ENCODE measurements around the gene SLC35F1.

The SLC35F1 gene

GRCh38 chr6:118294906-118295305 lies 387.8 kb downstream of the SLC35F1 start:
- Histone ChIP-seq H3K9me3 (ENCODE audit: control insufficient read depth, insufficient read depth, low read depth, low read length) (no peaks in the 10 kb centered on the region), H3K4me3 (ENCODE audit: low read depth, low read length) (no peak overlapping the region), H3K4me1 (ENCODE audit: control insufficient read depth, insufficient read depth, low read length) (no peaks in the 10 kb centered on the region; the same call in 1 of the 2 replicates), H3K36me3 (ENCODE audit: control insufficient read depth in 2 of 2, insufficient read depth in 1 of 2, low read length in 2 of 2) (no peaks in the 10 kb centered on the region), H3K27ac (ENCODE audit: extremely low read depth, low read depth, low read length) (no peak overlapping the region)
- CTCF ChIA-PET = interaction anchor here (0.6 to 0.7 kb wide), 2 partner anchors 153 to 1555 kb away, joined by 3 read pairs; no protein-coding TSS in a partner anchor
- no peak for TF ChIP-seq ZNF843 (tag by site-specific recombination; IDR thresholded peaks at IDR 0.05)
- no peak for TF ChIP-seq ZNF121 (tag by site-specific recombination; IDR thresholded peaks at IDR 0.05)
- no peak for TF ChIP-seq GLI4 (tag by site-specific recombination; IDR thresholded peaks at IDR 0.05)
- no peak for TF ChIP-seq ZNF776 (tag by site-specific recombination; IDR thresholded peaks at IDR 0.05; ENCODE audit: borderline replicate concordance)
- TF ChIP-seq IKZF3 (tag by site-specific recombination; IDR thresholded peaks at IDR 0.05) = no peak
- TF ChIP-seq ZNF747 (tag by site-specific recombination; IDR thresholded peaks at IDR 0.05) = no peak
- no peak for TF ChIP-seq ZBTB20 (tag by site-specific recombination; IDR thresholded peaks at IDR 0.05)
- no peak for TF ChIP-seq ZNF433 (tag by site-specific recombination; IDR thresholded peaks at IDR 0.05; ENCODE audit: low read depth)
- no peak for TF ChIP-seq ZNF292 (tag by site-specific recombination; IDR thresholded peaks at IDR 0.05; ENCODE audit: borderline replicate concordance, low read depth)
- no peak for TF ChIP-seq ZNF23 (tag by site-specific recombination; IDR thresholded peaks at IDR 0.05; ENCODE audit: borderline replicate concordance)
- TF ChIP-seq ZNF501 (tag by site-specific recombination; IDR thresholded peaks at IDR 0.05) = no peak
- TF ChIP-seq ZNF169 (tag by site-specific recombination; IDR thresholded peaks at IDR 0.05) = no peak
- no peak for TF ChIP-seq ZBTB17 (tag by site-specific recombination; IDR thresholded peaks at IDR 0.05)
- POLR2A ChIA-PET = no interaction called here

DNA sequence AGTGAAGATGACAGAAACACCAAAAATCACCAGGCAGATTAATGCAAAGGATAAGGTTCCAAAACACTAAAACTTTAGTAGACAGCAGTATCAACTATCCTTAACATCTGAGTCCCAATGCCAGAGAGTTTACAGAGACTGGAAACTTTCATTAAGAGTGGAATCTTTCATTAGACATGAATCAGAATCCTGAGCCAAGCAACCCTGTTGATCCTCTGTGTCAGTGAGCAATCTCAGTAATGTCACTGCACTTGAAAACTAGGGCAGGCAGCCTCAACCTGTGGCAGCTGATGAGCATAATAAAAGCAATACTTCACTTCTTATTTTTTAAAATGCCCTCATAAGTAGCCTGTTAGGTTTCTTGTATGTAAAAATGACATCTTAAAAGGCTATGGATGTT lies 388.3 kb downstream of the SLC35F1 start:
- H3K4me3 ChIP-seq (ENCODE audit: low read depth, low read length) = no peak overlapping the region
- no peaks in the 10 kb centered on the region; the same call in 1 of the 2 replicates for H3K4me1 ChIP-seq (ENCODE audit: control insufficient read depth, insufficient read depth, low read length)
- ChIA-PET POLR2A (no interaction called here), CTCF (interaction anchor here (0.7 to 1.3 kb wide), 2 partner anchors 11 to 152 kb away, joined by 3 to 10 read pairs; no protein-coding TSS in a partner anchor)
- no peaks in the 10 kb centered on the region for H3K9me3 ChIP-seq (ENCODE audit: control insufficient read depth, insufficient read depth, low read depth, low read length)
- TF ChIP-seq ZNF600 (tag by site-specific recombination; IDR thresholded peaks at IDR 0.05) (no peak), ZNF692 (tag by site-specific recombination; IDR thresholded peaks at IDR 0.05) (no peak), ZNF777 (tag by site-specific recombination; IDR thresholded peaks at IDR 0.05; ENCODE audit: borderline replicate concordance) (no peak), ZNF175 (tag by site-specific recombination; IDR thresholded peaks at IDR 0.05) (no peak)
- TF ChIP-seq, protein P1, sequence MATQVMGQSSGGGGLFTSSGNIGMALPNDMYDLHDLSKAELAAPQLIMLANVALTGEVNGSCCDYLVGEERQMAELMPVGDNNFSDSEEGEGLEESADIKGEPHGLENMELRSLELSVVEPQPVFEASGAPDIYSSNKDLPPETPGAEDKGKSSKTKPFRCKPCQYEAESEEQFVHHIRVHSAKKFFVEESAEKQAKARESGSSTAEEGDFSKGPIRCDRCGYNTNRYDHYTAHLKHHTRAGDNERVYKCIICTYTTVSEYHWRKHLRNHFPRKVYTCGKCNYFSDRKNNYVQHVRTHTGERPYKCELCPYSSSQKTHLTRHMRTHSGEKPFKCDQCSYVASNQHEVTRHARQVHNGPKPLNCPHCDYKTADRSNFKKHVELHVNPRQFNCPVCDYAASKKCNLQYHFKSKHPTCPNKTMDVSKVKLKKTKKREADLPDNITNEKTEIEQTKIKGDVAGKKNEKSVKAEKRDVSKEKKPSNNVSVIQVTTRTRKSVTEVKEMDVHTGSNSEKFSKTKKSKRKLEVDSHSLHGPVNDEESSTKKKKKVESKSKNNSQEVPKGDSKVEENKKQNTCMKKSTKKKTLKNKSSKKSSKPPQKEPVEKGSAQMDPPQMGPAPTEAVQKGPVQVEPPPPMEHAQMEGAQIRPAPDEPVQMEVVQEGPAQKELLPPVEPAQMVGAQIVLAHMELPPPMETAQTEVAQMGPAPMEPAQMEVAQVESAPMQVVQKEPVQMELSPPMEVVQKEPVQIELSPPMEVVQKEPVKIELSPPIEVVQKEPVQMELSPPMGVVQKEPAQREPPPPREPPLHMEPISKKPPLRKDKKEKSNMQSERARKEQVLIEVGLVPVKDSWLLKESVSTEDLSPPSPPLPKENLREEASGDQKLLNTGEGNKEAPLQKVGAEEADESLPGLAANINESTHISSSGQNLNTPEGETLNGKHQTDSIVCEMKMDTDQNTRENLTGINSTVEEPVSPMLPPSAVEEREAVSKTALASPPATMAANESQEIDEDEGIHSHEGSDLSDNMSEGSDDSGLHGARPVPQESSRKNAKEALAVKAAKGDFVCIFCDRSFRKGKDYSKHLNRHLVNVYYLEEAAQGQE (tag by site-specific recombination; IDR thresholded peaks at IDR 0.05) = no peak
- no peaks in the 10 kb centered on the region for H3K36me3 ChIP-seq (ENCODE audit: control insufficient read depth in 2 of 2, insufficient read depth in 1 of 2, low read length in 2 of 2)
- no peak overlapping the region for H3K27ac ChIP-seq (ENCODE audit: extremely low read depth, low read depth, low read length)
